ENCODE results near the gene CLEC3B. TPM values are rescaled to one million over a fixed set of nuclear protein-coding genes. Genes with fewer than 3 reads are reported as not detected.

CLEC3B gene
- total RNA-seq, 1 donor from 2014 or later, result not detected

Other genes with a start within 250 kb of the CLEC3B start
- gene TMEM42, start 164.4 kb upstream of the CLEC3B start, total RNA-seq, result 14.5 and 17.1 TPM in 2 replicates
- not detected in 2 replicates for gene TGM4, start 151.7 kb upstream of the CLEC3B start, total RNA-seq
- 61.0 and 81.9 TPM in 2 replicates for gene ZDHHC3, start 50.1 kb upstream of the CLEC3B start, total RNA-seq
- gene EXOSC7, start 50.1 kb upstream of the CLEC3B start, total RNA-seq, result 43.0 and 50.0 TPM in 2 replicates
- 19.4 and 31.7 TPM in 2 replicates for gene CDCP1, start 120.1 kb downstream of the CLEC3B start, total RNA-seq
- gene TMEM158, start 200.0 kb downstream of the CLEC3B start, total RNA-seq, result 13.8 and 16.5 TPM in 2 replicates

Measured in glomerular endothelial cell (primary cell).